SK-N-SH (cell line): ENCODE measurements around the gene MRNIP.

Experiments used
- CTCF ChIP-seq: fragments of 200-600 bp; sonication (generic); IDR thresholded peaks from 2 replicates; pipeline ENCODE4 v1.6.1; 2017; ENCODE audit warnings: antibody characterized with exemption, mild to moderate bottlenecking, moderate library complexity
- EP300 ChIP-seq, 2 experiments: IDR thresholded peaks; 2 replicates each; pipeline versions ENCODE4 v1.4.0 to v1.6.1; 2012; ENCODE audit warnings: borderline replicate concordance in 1 of 2, low read depth in 1 of 2, low read length in 1 of 2
- FOXJ3 ChIP-seq: sonication (generic); formaldehyde crosslinking; IDR thresholded peaks from 2 replicates; pipeline ENCODE4 v1.5.1; 2020; ENCODE audit warnings: mild to moderate bottlenecking, missing genetic modification reagents
- FOXM1 ChIP-seq: IDR thresholded peaks from 2 replicates; pipeline ENCODE4 v1.4.0; 2012; ENCODE audit warnings: low read depth, mild to moderate bottlenecking
- JUND ChIP-seq: IDR thresholded peaks from 2 replicates; pipeline ENCODE4 v1.4.0; 2012
- NFIC ChIP-seq: IDR thresholded peaks from 2 replicates; pipeline ENCODE4 v1.4.0; 2012; ENCODE audit warnings: borderline replicate concordance
- RAD21 ChIP-seq: IDR thresholded peaks from 2 replicates; pipeline ENCODE4 v1.6.1; 2012; ENCODE audit warnings: mild to moderate bottlenecking, low read length
- TAF1 ChIP-seq: IDR thresholded peaks from 2 replicates; pipeline ENCODE4 v1.6.1; 2012; ENCODE audit warnings: low read depth, mild to moderate bottlenecking, low read length, moderate library complexity, borderline replicate concordance
- TEAD4 ChIP-seq: IDR thresholded peaks from 2 replicates; pipeline ENCODE4 v1.4.0; 2012; ENCODE audit warnings: mild to moderate bottlenecking, borderline replicate concordance; ENCODE audit not compliant: insufficient read depth
- ZBTB33 ChIP-seq: IDR thresholded peaks from 2 replicates; pipeline ENCODE4 v1.4.0; 2012; ENCODE audit warnings: low read depth, borderline replicate concordance

- no peak for TF ChIP-seq RAD21
- TF ChIP-seq CTCF = no peak
- TF ChIP-seq TEAD4 = no peak
- no peak for TF ChIP-seq EP300 (IDR thresholded peaks at IDR 0.05; ENCODE audit: borderline replicate concordance in 1 of 2, low read depth in 1 of 2, low read length in 1 of 2)
- no peak for TF ChIP-seq NFIC
- no peak for TF ChIP-seq FOXJ3 (CRISPR knock-in tag)
- no peak for TF ChIP-seq TAF1
- TF ChIP-seq JUND = no peak
- TF ChIP-seq ZBTB33 = no peak
- no peak for TF ChIP-seq FOXM1
Observed at GRCh38 chr5:179863449-179864085, 5.0 kb upstream of the MRNIP start.
